HG02610 (cell line): ENCODE results near the gene TBX18.

Source experiments
- ATAC-seq: cut with Tn5 transposase; IDR thresholded peaks from one replicate; pipeline ENCODE4 v1.9.1; 2021; ENCODE audit warnings: mild to moderate bottlenecking, moderate library complexity; ENCODE audit not compliant: unreplicated experiment

Gene TBX18

GRCh38 chr6:84675651-84676050, 88.7 kb downstream of the TBX18 start:
- ATAC-seq, result no peak

DNA sequence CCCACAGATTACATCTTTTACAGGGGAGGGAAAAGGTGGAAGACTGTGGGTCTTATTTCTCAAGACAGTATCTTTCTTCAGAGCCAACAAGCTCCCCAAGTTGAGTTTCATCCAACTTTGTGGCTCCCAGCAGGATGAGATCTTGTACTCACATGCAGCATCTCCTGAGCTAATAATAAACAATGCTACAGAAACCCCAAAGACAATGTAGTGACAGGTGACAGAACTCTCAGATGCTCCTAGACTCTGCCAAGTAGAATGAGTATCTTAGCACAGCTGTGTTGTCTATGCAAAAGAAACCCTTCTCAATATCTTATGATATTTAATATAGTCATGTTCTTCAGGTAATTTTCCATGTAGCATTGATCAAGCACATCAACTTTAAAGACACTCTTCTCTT, 90.0 kb downstream of the TBX18 start:
- no peak for ATAC-seq

DNA sequence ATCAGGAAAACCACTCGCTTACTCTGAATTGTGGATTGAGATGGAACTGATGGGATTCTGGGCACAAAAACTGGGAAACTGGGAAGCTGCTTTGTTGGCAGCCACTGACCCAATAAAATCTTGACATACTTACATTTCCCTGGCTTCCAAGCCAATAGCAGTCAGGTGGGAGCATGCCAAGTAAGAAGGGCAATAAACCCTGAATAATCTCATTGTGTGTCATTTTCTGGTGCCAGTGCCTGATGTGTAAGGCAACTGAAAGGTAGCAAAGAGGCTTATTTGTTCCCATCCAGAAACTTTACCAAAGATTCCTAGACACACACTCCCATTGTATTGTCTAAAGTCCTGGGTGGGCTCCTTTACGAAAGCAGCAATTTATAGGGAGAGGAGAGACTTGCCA, 93.2 kb downstream of the TBX18 start:
- ATAC-seq, result no peak

GRCh38 chr6:84669945-84670344, 94.5 kb downstream of the TBX18 start:
- ATAC-seq, result no peak

DNA sequence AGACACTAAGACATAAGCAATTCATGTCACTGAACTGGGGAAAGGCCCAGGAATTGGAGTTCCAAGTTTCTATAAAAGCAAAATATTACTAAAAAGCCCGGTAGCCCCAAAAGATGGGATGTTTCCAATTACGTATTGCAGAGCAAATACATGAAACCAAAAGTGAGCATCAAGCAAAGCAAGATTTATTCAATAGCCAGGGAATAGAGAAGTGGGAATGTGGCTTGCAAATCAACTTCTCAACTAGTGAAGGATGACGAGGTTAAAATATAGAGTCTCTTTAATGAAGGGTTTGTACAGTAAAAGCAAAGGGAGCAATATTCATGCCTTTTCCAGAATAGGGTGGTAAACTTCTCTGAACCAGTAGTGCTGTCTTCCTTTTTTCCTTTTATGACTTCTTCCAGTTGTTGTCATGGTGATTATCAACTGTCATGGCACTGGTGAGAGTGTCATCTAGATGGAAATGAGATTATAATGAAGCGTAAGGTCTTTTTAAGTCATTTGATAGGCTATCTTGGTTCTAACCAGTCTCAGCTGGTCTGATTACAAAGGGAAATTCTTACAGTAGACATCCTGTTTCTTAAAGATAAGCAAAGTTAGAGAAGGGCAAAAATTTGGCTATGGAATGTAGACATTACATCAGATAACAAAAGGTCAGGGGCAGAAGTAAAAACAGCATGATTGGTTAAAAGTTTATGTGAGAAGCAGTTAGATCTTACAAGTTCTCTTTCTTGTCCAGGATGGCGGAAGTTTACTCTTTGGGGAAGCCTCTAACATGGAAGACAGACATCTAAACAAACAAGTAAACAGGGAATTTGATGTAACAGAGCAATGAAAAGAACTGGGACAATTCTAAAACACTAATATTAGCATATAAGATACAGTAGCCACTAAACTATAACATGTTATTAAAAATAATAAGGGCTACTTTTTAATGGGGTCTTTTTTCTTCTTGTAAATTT, 96.9 kb downstream of the TBX18 start:
- no peak for ATAC-seq

DNA sequence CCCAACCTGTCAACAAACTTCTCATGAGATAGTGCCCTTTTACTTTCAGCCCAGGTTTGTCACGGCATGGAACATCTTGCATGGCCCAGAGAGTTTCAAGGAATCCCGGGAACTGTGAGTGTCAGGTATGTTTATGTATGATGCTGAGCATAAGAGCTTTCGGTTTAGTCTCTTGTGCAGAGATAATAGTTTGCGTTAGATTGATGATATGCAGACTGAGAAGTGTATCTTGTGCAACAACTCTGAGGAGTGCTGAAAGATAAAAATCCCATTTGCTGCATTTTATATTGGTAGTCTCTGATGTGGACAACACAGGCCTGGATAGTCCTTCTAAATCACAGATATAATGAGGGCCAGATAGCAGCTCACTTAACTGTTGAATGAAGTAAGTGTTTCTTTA, 99.0 kb downstream of the TBX18 start:
- no peak for ATAC-seq

- no peak for ATAC-seq
These were observed 100.5 kb downstream of the TBX18 start for GRCh38 chr6:84663866-84664265.

DNA sequence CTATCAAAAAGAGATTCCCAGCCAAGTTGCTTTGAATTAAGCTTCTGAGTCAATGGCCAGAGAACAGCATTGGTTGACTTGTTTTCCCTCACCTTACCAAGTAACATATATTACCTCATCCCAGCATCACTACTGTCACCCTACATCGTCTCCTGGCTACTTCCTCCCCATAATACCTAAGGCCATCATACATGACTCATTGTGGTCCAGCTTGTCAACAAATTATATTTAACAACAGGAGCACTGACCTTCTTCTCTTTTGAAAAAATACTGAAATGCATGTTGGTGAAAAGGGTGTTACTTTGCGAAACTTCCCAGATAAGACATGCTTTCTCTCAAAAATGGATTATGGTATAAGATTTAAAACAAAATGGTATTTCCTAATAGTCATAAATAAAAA, 106.9 kb downstream of the TBX18 start:
- no peak for ATAC-seq

DNA sequence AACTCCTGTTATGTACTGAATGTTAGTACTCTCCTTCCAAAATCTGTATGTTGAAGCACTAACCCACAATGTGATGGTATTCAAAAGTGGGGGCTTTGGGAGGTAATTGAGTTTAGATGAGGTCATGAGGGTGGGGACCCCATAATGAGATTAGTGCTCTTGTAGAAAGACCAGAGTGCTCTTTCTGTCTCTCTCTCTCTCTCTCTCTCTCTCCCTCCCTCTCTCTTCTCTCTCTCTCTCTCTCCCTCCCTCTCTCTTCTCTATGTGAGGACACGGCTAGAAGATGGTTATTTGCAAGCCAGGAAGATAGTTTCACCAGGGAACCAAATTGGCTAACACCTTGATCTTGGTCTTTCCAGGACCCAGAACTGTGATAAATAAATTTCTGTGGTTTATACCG, 107.4 kb downstream of the TBX18 start:
- no peak for ATAC-seq

DNA sequence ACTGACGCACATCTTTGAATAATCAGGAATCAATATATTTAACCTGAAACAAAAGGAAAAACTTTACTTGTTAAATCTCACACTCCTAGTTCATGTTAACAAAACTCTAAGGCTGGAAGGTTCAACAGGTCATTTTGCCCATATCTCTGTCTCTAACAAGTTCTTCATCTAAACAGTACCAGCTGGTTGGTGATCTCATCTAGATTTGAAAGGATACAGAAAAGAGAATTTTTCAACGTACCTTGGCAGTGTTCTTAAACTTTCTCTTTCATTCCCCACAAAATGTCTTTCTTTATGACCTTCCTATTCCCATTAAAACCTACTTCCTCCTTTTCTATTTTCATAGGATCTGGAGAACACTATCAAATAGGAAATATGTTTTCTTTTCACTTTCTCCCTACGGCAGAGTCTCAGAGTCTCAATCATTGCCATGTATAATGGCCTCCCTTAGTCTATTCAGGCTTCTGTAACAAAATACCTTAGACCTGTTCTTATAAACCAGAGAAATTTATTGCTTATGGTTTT, 111.3 kb downstream of the TBX18 start:
- no peak for ATAC-seq

- ATAC-seq, result no peak
These were observed 111.9 kb downstream of the TBX18 start for GRCh38 chr6:84652356-84653026.

DNA sequence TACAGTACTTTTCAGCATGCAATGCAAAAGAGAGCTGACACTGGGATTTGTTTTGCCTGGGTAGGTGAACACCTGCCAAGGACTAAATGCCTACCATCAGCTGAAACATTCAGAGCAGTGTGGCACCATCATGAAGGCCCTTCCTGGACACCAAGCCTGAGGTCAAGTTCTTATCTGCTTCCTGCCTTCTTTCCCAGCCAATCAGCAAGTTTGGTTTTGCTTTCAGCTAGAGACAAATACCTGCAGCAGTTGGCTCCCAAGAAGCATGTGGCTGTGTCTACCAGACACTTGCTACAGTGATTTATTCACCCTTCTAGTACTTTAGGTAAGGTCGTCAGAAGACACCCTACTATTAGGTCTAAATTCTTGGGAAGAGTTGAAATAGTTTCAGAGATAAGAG, 112.8 kb downstream of the TBX18 start:
- ATAC-seq, result no peak

DNA sequence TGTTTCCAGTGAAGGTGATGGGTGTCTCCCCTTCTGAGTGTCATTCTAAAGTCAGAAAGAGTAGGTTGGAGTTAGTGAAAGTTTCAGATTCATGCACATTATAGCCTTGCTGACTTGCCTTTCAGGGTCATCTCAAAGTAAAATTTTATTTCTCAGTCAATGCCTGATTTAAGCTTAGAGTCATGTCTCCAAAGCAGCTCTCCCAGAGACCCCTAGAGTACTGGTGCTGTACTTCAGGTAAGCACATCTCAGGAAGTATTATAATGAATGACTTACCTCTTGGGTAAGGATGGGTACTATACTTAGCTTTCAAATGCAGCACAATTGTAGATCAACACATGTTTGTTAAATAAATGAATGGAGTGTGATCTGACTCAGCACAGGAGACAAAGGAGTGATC, 116.0 kb downstream of the TBX18 start:
- ATAC-seq, result no peak

DNA sequence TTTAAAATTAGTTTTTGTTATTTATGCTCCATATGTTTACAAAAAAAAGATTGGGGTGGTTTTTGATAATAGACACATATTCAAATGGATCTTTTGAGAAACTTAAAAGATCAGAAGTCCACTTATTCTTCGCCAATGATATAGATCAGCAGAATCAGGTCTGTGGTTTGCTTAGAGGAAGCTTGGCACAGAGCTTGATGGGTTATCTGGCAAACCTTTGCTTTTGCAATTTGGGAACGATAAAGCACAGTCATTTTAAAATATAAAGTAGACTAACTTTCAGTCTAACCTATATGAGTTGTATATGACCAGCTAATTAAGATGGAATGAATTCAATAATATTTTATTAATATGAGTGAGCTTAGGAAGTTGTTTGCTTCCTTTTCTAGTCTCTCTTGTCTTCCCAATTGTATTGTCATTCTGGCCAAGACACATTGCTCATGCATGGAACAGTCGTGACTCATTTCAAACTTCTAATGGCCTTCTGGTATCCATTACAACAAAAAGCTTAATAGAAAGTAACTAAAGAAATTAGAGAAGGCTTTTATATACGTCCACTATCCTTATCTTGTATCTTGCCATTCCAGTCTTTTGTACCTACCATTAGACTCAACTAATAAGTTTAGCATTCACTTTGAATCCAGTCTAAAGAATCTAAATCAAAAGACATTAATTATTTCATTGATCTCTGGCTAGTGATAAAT, 118.7 kb downstream of the TBX18 start:
- no peak for ATAC-seq

- ATAC-seq, result no peak
These were observed 119.4 kb downstream of the TBX18 start for GRCh38 chr6:84645000-84645399.

DNA sequence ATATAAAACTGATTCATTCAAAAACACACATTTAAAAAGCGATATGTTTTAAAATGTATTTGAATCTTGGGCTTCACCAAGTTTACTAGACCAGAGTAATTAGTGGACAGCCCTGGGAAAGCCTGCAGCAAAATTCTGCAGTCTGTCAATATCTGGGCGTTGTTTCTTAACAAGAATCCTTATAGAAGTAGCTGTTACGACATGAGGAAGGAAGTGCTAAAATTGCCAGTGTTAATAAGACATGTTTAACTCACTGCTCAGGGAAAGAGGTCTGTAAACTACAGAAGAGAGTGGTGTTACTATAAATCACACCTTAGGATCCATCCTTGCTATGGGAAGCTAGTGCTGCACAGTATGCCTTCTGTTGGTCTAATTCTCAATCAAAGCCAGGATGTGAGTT, 120.6 kb downstream of the TBX18 start:
- no peak for ATAC-seq

GRCh38 chr6:84641076-84641475, 123.3 kb downstream of the TBX18 start:
- ATAC-seq, result no peak

DNA sequence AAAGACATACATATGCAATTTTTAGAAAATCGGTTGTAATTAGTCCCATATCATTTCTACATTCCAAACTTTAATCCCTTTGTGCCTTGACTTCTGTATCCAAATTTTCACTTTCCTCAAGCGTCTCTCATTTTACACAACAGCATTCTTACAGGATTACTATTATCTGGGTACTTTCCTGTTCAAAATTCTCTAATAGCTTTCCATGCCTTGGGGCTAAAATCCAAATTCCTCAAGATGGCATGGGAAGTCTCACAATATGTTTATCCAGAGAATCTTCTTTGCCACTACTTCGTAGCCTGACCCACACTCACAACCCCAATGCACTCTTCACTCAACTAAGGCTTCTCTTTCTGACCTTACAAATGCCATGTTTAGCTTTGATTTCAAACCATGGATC, 125.0 kb downstream of the TBX18 start:
- ATAC-seq, result no peak

- ATAC-seq, result no peak
These were observed 126.1 kb downstream of the TBX18 start for GRCh38 chr6:84638286-84638685.
